GM12891 (cell line): ENCODE results near the gene CANT1.

Experiments used
- PAX5 ChIP-seq: IDR thresholded peaks from 2 replicates; pipeline ENCODE4 v1.6.1; 2011; ENCODE audit warnings: low read length, moderate library complexity, mild to moderate bottlenecking; ENCODE audit not compliant: insufficient read depth, severe bottlenecking
- POLR2A ChIP-seq: IDR thresholded peaks from 2 replicates; pipeline ENCODE4 v1.6.1; 2011; ENCODE audit warnings: low read depth, low read length, control low read depth
- POLR2AphosphoS5 ChIP-seq: IDR thresholded peaks from 2 replicates; pipeline ENCODE4 v1.6.1; 2011; ENCODE audit warnings: low read depth, low read length, control low read depth
- POU2F2 ChIP-seq: IDR thresholded peaks from 2 replicates; pipeline ENCODE4 v1.6.1; 2011; ENCODE audit warnings: low read depth, mild to moderate bottlenecking, control low read depth, low read length, moderate library complexity
- SPI1 ChIP-seq: IDR thresholded peaks from 2 replicates; pipeline ENCODE4 v1.6.1; 2011; ENCODE audit warnings: low read depth, low read length, control low read depth
- TAF1 ChIP-seq: IDR thresholded peaks from 2 replicates; pipeline ENCODE4 v1.6.1; 2011; ENCODE audit warnings: low read depth, low read length, control low read depth

DNA sequence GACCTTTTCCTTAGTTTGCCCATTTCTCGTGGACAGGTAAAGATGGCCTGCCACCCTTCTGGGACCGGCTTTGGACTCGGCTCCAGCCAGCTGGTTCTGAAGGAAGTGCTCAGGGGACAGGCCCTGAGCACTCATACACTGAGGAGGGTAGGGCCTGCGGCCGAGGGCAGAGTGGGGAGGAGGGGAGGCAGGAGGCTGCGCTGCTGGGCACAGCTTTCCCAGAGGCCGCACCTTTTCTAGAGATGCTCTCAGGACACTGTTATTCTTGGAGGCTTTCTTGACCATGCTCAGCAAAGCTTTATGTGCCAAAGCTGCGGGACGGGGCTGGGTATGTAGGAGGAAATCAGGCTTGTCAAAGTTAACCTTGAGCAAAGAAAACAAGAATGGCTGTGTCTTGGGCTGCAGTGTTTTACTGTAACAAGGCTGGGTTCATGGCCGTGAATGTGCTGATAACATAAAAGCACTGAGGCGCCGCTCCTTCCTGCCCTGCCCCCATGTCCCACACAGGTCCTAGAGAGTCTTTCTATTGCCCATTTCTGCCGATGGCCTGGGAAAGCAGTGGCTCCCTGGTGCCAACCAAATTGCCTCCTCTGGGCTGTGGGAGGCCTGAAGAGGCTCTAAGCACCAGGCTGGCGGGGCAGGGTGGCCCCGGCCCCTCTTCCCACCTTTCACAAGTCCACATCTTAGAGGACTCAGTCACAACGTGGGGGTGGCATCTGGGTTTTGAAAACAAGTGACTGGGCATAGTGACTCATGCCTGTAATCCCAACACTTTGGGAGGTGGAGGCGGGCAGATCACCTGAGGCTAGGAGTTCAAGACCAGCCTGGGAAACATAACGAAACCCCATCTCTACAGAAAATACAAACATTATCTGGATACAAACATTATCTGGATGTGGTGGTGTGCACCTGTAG, 62.1 kb downstream of the CANT1 start:
- TF ChIP-seq PAX5 (no peak), POLR2AphosphoS5 (no peak), TAF1 (no peak), POLR2A (no peak), SPI1 (no peak), POU2F2 (no peak)
